Caco-2 (cell line): ENCODE results near the gene RELCH. TPM values are rescaled to one million over a fixed set of nuclear protein-coding genes. Genes with fewer than 3 reads are reported as not detected.

ENCODE experiments used
- BruUV-seq: library from RNA; stranded (reverse); fragments of 400-500 nt; replicated peaks from 2 replicates; lab custom pipeline; 2021; lab: Mats Ljungman, UMichigan
- CTCF ChIA-PET: fragments of 300-600 bp; sonication (Branson Sonifier 250); formaldehyde crosslinking; loops from one replicate; lab custom pipeline; 2022; ENCODE audit warnings: antibody characterized with exemption; lab: Charles Lee
- POLR2A ChIA-PET: fragments of 300-600 bp; sonication (Branson Sonifier 250); formaldehyde crosslinking; loops from one replicate; lab custom pipeline; 2022; ENCODE audit warnings: antibody characterized with exemption; lab: Charles Lee
- DNase-seq, 2 experiments: peaks; one replicate each; pipeline versions ENCODE4 v3.0.0 to v3.0.0-alpha.2; 2020 to 2022
- H3K27me3 ChIP-seq: replicated peaks from 2 replicates; pipeline ENCODE4 v1.6.0; 2011; ENCODE audit warnings: low read length; ENCODE audit not compliant: control insufficient read depth, insufficient read depth
- H3K36me3 ChIP-seq: 2 replicates; pipeline ENCODE4 v1.5.1; 2011; ENCODE audit warnings: low read length; ENCODE audit not compliant: control insufficient read depth, insufficient read depth
- H3K4me1 ChIP-seq: fragments of 250-450 bp; sonication (Bioruptor Pico); 2 replicates; pipeline ENCODE4 v1.5.1; 2020; ENCODE audit warnings: mild to moderate bottlenecking
- H3K4me3 ChIP-seq: 2 replicates; pipeline ENCODE4 v1.5.1; 2011; ENCODE audit warnings: low read depth, mild to moderate bottlenecking, control low read depth, low read length
- H3K9me3 ChIP-seq: fragments of 250-450 bp; sonication (Bioruptor Pico); 2 replicates; pipeline ENCODE4 v1.5.1; 2020; ENCODE audit warnings: mild to moderate bottlenecking, moderate library complexity
- H3K27ac Mint-ChIP-seq: one replicate; pipeline ENCODE4 v1.8.0; 2022; ENCODE audit warnings: mixed read lengths; ENCODE audit not compliant: unreplicated experiment
- H3K27me3 Mint-ChIP-seq: one replicate; pipeline ENCODE4 v1.8.0; 2022; ENCODE audit warnings: mixed read lengths; ENCODE audit not compliant: insufficient read depth, unreplicated experiment
- H3K36me3 Mint-ChIP-seq: one replicate; pipeline ENCODE4 v1.8.0; 2022; ENCODE audit warnings: mild to moderate bottlenecking, mixed read lengths; ENCODE audit not compliant: insufficient read depth, unreplicated experiment
- H3K4me1 Mint-ChIP-seq: one replicate; pipeline ENCODE4 v1.8.0; 2022; ENCODE audit warnings: low read depth, mixed read lengths; ENCODE audit not compliant: unreplicated experiment
- H3K4me3 Mint-ChIP-seq: one replicate; pipeline ENCODE4 v1.8.0; 2022; ENCODE audit warnings: mild to moderate bottlenecking, moderate library complexity, mixed read lengths; ENCODE audit not compliant: unreplicated experiment
- H3K9me3 Mint-ChIP-seq: one replicate; pipeline ENCODE4 v1.8.0; 2022; ENCODE audit warnings: mixed read lengths; ENCODE audit not compliant: unreplicated experiment
- CTCF ChIP-seq, 2 experiments: fragments of 200-600 bp in 1 of 2; IDR thresholded peaks; 1 replicate in 1 of 2; 2 replicates in 1 of 2; pipeline versions ENCODE4 v1.5.1 to v1.8.0; 2011 to 2022; ENCODE audit warnings: antibody characterized with exemption in 1 of 2, control low read depth in 1 of 2, inconsistent platforms in 1 of 2, low read depth in 1 of 2, low read length in 1 of 2, mild to moderate bottlenecking in 1 of 2, moderate library complexity in 1 of 2; ENCODE audit not compliant: insufficient read depth in 1 of 2, severe bottlenecking in 1 of 2, unreplicated experiment in 1 of 2
- intact Hi-C: fragments of 100-400 bp; cut with micrococcal nuclease; formaldehyde crosslinking; loops from one replicate; pipeline ENCODE4 v1.10.0; 2022; ENCODE audit not compliant: unreplicated experiment
- total RNA-seq: library from RNA; stranded (reverse); gene quantifications from 2 replicates; pipeline ENCODE4 v1.2.3, GENCODE V29; 2022

Gene RELCH
- total RNA-seq, 1 experiment from 2014 or later = 16.8 TPM

- ChIA-PET CTCF (no interaction called here), POLR2A (no interaction called here)
- H3K36me3 ChIP-seq = no peaks in the 10 kb centered on the region
- Mint-ChIP-seq H3K9me3 (no peaks in the 10 kb centered on the region), H3K4me3 (no peak overlapping the region), H3K4me1 (peaks cover 7% of the 10 kb centered on the region), H3K27me3 (no peaks in the 10 kb centered on the region), H3K36me3 (no peaks in the 10 kb centered on the region), H3K27ac (no peak overlapping the region)
- H3K9me3 ChIP-seq = no peaks in the 10 kb centered on the region
- no peak for TF ChIP-seq CTCF (IDR thresholded peaks at IDR 0.05; ENCODE audit: insufficient read depth in 1 of 2, low read depth in 1 of 2, low read length in 1 of 2, severe bottlenecking in 1 of 2, unreplicated experiment in 1 of 2)
- H3K27me3 ChIP-seq = no peaks in the 10 kb centered on the region
- no peak overlapping the region for H3K4me3 ChIP-seq
- intact Hi-C loops = no loop called here
- no TSS peak for BruUV-seq
- H3K4me1 ChIP-seq = no peaks in the 10 kb centered on the region
- no peak for DNase-seq
These were observed 144.7 kb downstream of the RELCH start for GRCh38 chr18:62331581-62332356.

GRCh38 chr18:62332431-62332830 lies 145.4 kb downstream of the RELCH start:
- H3K4me3 ChIP-seq = no peak overlapping the region
- intact Hi-C loops = no loop called here
- no TSS peak for BruUV-seq
- Mint-ChIP-seq H3K4me1 (peaks cover 7% of the 10 kb centered on the region), H3K27me3 (no peaks in the 10 kb centered on the region), H3K9me3 (no peaks in the 10 kb centered on the region), H3K27ac (no peak overlapping the region), H3K4me3 (no peak overlapping the region), H3K36me3 (no peaks in the 10 kb centered on the region)
- ChIA-PET CTCF (no interaction called here), POLR2A (no interaction called here)
- no peaks in the 10 kb centered on the region for H3K4me1 ChIP-seq
- no peaks in the 10 kb centered on the region for H3K27me3 ChIP-seq
- no peaks in the 10 kb centered on the region for H3K9me3 ChIP-seq
- H3K36me3 ChIP-seq = no peaks in the 10 kb centered on the region
- DNase-seq = no peak
- no peak for TF ChIP-seq CTCF (IDR thresholded peaks at IDR 0.05; ENCODE audit: insufficient read depth in 1 of 2, low read depth in 1 of 2, low read length in 1 of 2, severe bottlenecking in 1 of 2, unreplicated experiment in 1 of 2)

- no peaks in the 10 kb centered on the region for H3K36me3 Mint-ChIP-seq
- no peaks in the 10 kb centered on the region for H3K27me3 ChIP-seq
- H3K36me3 ChIP-seq = no peaks in the 10 kb centered on the region
- no peaks in the 10 kb centered on the region for H3K4me1 ChIP-seq
- H3K4me3 ChIP-seq = no peak overlapping the region
- no peaks in the 10 kb centered on the region for H3K9me3 ChIP-seq
- H3K4me3 Mint-ChIP-seq = no peak overlapping the region
- no peak for DNase-seq
- no peak for TF ChIP-seq CTCF (IDR thresholded peaks at IDR 0.05; ENCODE audit: insufficient read depth in 1 of 2, low read depth in 1 of 2, low read length in 1 of 2, severe bottlenecking in 1 of 2, unreplicated experiment in 1 of 2)
- CTCF ChIA-PET = no interaction called here
- no TSS peak for BruUV-seq
- no peak overlapping the region for H3K27ac Mint-ChIP-seq
- H3K9me3 Mint-ChIP-seq = no peaks in the 10 kb centered on the region
- POLR2A ChIA-PET = no interaction called here
- H3K4me1 Mint-ChIP-seq = peaks cover 1% of the 10 kb centered on the region
- no peaks in the 10 kb centered on the region for H3K27me3 Mint-ChIP-seq
- intact Hi-C loops = no loop called here
These were observed 146.1 kb downstream of the RELCH start for GRCh38 chr18:62332964-62333695.
